Measurements from ENCODE around the gene KAT5.
"Not testable (repeated sequence)": the region's sequence is repeated elsewhere in the genome, so short reads cannot be mapped to it uniquely, and the experiment has no call there.

Gene KAT5

GRCh38 chr11:65741185-65741584 is 29.1 kb downstream of the KAT5 start:
- DNase-seq (ENCODE audit: extremely low read depth, low read depth): no peak
- no peak overlapping the region for H3K4me3 ChIP-seq (replicated peaks; ENCODE audit: low read depth, low read length)
- TF ChIP-seq CTCF (IDR thresholded peaks at IDR 0.05; ENCODE audit: low read depth, low read length, missing control alignments): no peak

DNA sequence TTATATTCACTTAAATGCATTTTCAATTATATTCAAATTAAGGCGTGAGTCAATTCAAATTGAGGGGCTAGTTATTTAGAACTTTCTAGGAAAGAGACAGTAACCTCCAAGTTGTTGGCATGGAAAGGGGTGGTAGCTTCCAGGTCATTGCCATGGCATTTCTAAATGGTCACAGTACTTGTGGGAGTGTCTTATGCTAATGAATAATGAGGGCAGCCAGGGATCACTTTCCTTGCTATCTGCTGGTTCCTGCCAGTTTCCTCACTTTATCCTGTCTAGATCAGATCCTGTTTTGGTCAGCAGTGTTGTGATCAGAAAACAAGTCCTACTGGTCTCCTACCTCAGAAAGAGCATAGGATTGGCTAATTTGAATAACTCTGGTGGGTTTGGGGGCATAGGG is 30.3 kb downstream of the KAT5 start:
- TF ChIP-seq CTCF (IDR thresholded peaks at IDR 0.05; ENCODE audit: low read depth, low read length, missing control alignments): no peak
- no peak for DNase-seq (ENCODE audit: extremely low read depth, low read depth)
- no peak overlapping the region for H3K4me3 ChIP-seq (replicated peaks; ENCODE audit: low read depth, low read length)

DNA sequence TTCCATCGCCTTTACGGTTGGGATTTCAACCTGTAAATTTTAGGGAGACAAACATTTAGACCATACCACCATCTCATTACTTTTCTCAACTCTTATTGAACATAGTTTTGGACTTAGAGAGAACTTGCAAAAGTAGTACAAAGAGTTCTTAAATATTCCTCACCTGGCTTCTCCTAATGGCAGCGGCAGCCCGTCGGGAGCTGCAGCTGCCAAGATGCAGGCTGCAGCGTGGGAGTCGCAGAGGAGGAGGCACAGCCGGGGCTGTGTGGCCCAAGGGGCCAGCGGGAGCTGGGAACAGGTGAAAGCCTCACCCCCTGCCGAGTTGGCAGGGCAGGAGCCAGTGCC is 31.6 kb downstream of the KAT5 start:
- TF ChIP-seq CTCF (IDR thresholded peaks at IDR 0.05; ENCODE audit: low read depth, low read length, missing control alignments): no peak
- no peak for DNase-seq (ENCODE audit: extremely low read depth, low read depth)
- no peak overlapping the region for H3K4me3 ChIP-seq (replicated peaks; ENCODE audit: low read depth, low read length)

GRCh38 chr11:65744026-65744698 is 32.1 kb downstream of the KAT5 start:
- no peak for DNase-seq (ENCODE audit: extremely low read depth, low read depth)
- TF ChIP-seq CTCF (IDR thresholded peaks at IDR 0.05; ENCODE audit: low read depth, low read length, missing control alignments): peak; percentile 44
- no peak overlapping the region for H3K4me3 ChIP-seq (replicated peaks; ENCODE audit: low read depth, low read length)

GRCh38 chr11:65744699-65745042 is 32.6 kb downstream of the KAT5 start:
- DNase-seq (ENCODE audit: extremely low read depth, low read depth): no peak
- H3K4me3 ChIP-seq (replicated peaks; ENCODE audit: low read depth, low read length): no peak overlapping the region
- TF ChIP-seq CTCF (IDR thresholded peaks at IDR 0.05; ENCODE audit: low read depth, low read length, missing control alignments): no peak

GRCh38 chr11:65745049-65745448 is 33.0 kb downstream of the KAT5 start:
- TF ChIP-seq CTCF (IDR thresholded peaks at IDR 0.05; ENCODE audit: low read depth, low read length, missing control alignments): no peak
- no peak overlapping the region for H3K4me3 ChIP-seq (replicated peaks; ENCODE audit: low read depth, low read length)
- DNase-seq (ENCODE audit: extremely low read depth, low read depth): no peak

DNA sequence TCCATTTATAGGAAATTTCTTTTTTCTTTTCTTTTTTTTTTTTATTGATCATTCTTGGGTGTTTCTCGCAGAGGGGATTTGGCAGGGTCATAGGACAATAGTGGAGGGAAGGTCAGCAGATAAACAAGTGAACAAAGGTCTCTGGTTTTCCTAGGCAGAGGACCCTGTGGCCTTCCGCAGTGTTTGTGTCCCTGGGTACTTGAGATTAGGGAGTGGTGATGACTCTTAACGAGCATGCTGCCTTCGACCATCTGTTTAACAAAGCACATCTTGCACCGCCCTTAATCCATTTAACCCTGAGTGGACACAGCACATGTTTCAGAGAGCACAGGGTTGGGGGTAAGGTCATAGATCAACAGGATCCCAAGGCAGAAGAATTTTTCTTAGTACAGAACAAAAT is 50.1 kb downstream of the KAT5 start:
- DNase-seq (ENCODE audit: extremely low read depth, low read depth); H3K4me3 ChIP-seq (replicated peaks; ENCODE audit: low read depth, low read length): not testable (repeated sequence)

- not testable (repeated sequence) for DNase-seq (ENCODE audit: extremely low read depth, low read depth); H3K4me3 ChIP-seq (replicated peaks; ENCODE audit: low read depth, low read length)
These were observed 50.8 kb downstream of the KAT5 start for GRCh38 chr11:65762816-65763215.

Data from HFF-Myc (cell line).